ENCODE measurements around the gene MRPS7.

DNA sequence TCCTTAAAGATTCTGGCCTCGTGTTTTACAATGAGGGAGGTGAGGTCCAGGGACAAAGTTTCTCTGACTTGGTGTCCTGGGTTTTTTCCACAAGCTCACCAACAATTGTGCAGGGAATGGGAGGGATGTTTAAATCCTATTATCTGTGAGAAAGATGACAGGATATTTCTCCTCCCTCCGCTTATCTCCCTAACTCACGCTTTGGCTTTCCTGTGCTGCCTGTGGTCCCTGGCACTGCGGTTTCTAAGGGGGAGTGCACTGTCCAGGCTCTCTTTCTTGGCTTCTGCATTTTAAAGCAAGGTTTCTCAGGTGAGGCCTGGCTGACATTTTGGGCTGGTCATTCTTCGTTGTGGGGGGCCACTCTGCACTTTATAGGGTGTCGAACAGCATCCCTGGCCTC lies 16.7 kb upstream of the MRPS7 start:
- TF ChIP-seq GATA2 (IDR thresholded peaks at IDR 0.05; ENCODE audit: low read depth, low read length) (no peak), GATA3 (IDR thresholded peaks at IDR 0.05; ENCODE audit: low read depth, low read length) (no peak)

Data from SH-SY5Y (cell line).